Measurements from ENCODE around the gene ATG2B. TPM values are rescaled to one million over a fixed set of nuclear protein-coding genes. Genes with fewer than 3 reads are reported as not detected.

Gene ATG2B
- total RNA-seq, 1 donor from 2014 or later = 25.6 TPM

DNA sequence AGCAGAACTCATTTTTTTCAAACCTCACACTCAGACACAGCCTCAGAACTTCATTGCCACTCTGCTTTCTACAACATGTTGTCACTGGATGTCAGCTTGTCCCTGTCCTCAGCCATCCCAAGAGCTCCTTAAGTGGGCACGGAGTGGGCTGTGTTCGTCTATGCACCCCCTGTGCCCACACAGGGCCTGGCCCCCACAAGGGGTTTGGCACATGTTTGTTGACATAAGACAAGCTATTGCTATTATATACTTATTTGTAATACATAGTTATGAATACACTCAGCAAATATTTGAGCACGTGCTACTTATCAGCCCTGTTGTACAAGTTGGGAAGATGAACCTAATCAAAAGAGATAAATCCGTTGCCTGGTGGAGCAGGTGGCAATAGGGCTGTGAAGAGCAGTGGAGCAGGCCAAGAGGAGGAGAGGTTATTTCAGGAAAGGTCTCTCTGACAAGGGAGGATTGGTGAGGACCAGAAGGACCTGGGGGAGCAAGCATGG lies 111.4 kb downstream of the ATG2B start:
- Mint-ChIP-seq H3K4me1 (peaks cover 50% of the 10 kb centered on the region), H3K36me3 (no peaks in the 10 kb centered on the region), H3K4me3 (no peak overlapping the region), H3K27ac (peak overlapping the region; percentile 97), H3K9me3 (no peaks in the 10 kb centered on the region), H3K27me3 (ENCODE audit: low read depth) (no peaks in the 10 kb centered on the region)
- TF ChIP-seq, protein P1, sequence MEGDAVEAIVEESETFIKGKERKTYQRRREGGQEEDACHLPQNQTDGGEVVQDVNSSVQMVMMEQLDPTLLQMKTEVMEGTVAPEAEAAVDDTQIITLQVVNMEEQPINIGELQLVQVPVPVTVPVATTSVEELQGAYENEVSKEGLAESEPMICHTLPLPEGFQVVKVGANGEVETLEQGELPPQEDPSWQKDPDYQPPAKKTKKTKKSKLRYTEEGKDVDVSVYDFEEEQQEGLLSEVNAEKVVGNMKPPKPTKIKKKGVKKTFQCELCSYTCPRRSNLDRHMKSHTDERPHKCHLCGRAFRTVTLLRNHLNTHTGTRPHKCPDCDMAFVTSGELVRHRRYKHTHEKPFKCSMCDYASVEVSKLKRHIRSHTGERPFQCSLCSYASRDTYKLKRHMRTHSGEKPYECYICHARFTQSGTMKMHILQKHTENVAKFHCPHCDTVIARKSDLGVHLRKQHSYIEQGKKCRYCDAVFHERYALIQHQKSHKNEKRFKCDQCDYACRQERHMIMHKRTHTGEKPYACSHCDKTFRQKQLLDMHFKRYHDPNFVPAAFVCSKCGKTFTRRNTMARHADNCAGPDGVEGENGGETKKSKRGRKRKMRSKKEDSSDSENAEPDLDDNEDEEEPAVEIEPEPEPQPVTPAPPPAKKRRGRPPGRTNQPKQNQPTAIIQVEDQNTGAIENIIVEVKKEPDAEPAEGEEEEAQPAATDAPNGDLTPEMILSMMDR (IDR thresholded peaks at IDR 0.05; ENCODE audit: unreplicated experiment) = no peak
- no peak for DNase-seq (ENCODE audit: low spot score in 2 of 2, unreplicated experiment in 2 of 2)

DNA sequence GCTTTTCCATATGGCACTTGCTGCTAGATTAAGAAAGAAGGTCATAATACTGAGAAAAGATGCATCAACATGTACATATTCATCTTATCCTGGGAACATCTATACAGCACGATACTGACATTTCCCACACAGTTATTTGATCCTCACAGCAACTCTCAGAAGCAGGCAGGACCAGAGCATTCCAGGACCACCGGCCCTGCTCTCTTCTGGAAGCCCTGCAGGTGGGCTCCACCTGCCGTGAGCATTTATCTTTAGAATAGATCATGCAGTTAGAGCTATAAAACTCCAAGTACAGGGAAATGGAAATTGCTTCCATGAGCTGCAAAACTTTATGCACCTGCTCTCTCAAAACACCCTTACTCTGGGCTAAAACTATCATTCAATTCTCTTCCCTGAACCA lies 112.7 kb downstream of the ATG2B start:
- no peak overlapping the region for H3K4me3 Mint-ChIP-seq

DNA sequence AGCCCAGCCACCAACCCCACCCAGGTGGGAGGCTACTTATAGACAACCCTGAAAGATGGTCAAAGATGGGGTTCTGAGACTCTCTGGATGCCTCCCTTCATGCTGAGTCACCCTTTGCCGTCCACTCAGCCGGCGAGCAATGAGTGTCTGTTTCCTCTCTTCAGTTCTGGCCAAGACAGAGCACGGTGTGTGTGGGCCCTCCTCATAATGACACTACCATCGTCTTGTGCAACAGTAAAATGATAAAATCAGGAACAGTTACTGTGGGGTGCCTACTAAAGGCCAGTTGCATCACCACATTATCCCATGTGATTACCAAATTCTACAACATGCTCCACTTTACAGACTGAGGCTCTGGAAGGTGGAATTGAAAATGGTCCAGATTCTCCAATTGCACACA lies 114.1 kb downstream of the ATG2B start:
- Mint-ChIP-seq H3K27me3 (ENCODE audit: low read depth) (no peaks in the 10 kb centered on the region), H3K9me3 (peaks cover 6% of the 10 kb centered on the region), H3K27ac (no peak overlapping the region), H3K4me3 (no peak overlapping the region), H3K36me3 (peaks cover 13% of the 10 kb centered on the region), H3K4me1 (peaks cover 27% of the 10 kb centered on the region)
- TF ChIP-seq, protein P1 (IDR thresholded peaks at IDR 0.05; ENCODE audit: unreplicated experiment) = no peak
- DNase-seq (ENCODE audit: low spot score in 2 of 2, unreplicated experiment in 2 of 2) = no peak

More for the DNA sequence above, 112.7 kb downstream of the ATG2B start:
- Mint-ChIP-seq H3K4me1 (peaks cover 38% of the 10 kb centered on the region), H3K27me3 (ENCODE audit: low read depth) (no peaks in the 10 kb centered on the region), H3K27ac (peak overlapping the region; percentile 82), H3K36me3 (peaks cover 6% of the 10 kb centered on the region), H3K9me3 (peaks cover under 1% of the 10 kb centered on the region)
- TF ChIP-seq, protein P1 (IDR thresholded peaks at IDR 0.05; ENCODE audit: unreplicated experiment) = no peak
- no peak for DNase-seq (ENCODE audit: low spot score in 2 of 2, unreplicated experiment in 2 of 2)

DNA sequence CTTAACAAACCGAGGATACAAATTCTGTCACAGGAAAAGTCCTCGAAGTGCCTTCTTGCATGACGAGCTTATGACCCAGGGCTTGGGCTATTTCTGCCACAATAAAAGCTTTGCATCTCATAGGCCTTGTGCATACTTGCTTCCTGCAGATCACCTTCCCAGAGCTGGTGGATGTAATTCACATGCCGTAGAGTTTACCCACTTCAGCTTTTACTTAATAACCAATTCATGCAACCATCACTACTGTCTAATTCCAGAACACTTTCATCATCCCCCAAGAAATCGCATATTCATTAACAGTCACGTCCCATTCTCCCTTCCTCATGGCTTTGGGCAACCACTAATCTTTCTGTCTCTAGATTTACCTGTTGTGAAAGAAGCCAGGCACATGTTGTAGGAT lies 116.1 kb downstream of the ATG2B start:
- TF ChIP-seq, protein P1 (IDR thresholded peaks at IDR 0.05; ENCODE audit: unreplicated experiment) = no peak
- H3K36me3 Mint-ChIP-seq = peaks cover 21% of the 10 kb centered on the region
- H3K4me3 Mint-ChIP-seq = no peak overlapping the region
- DNase-seq (ENCODE audit: low spot score in 2 of 2, unreplicated experiment in 2 of 2) = no peak
- peaks cover 14% of the 10 kb centered on the region for H3K9me3 Mint-ChIP-seq
- H3K27ac Mint-ChIP-seq = no peak overlapping the region
- peaks cover 7% of the 10 kb centered on the region for H3K4me1 Mint-ChIP-seq
- H3K27me3 Mint-ChIP-seq (ENCODE audit: low read depth) = no peaks in the 10 kb centered on the region

DNA sequence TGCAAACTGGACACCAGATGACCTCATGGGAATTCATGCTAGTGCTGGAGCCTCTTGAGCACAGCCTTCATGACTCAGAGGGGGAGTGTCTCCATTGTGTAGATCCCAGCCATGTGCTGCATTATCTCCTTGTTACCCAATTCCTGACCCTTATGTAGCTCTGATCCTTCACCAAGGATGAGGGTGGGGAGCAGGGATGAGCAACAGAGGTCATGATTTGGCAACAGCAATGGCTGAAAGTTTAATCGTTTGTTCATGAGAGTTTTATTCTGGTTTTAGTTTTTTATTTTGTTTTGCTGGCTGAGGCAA lies 116.6 kb downstream of the ATG2B start:
- Mint-ChIP-seq H3K4me3 (no peak overlapping the region), H3K27ac (no peak overlapping the region), H3K36me3 (peaks cover 25% of the 10 kb centered on the region), H3K9me3 (peaks cover 17% of the 10 kb centered on the region), H3K27me3 (ENCODE audit: low read depth) (no peaks in the 10 kb centered on the region), H3K4me1 (peaks cover 4% of the 10 kb centered on the region)
- TF ChIP-seq, protein P1 (IDR thresholded peaks at IDR 0.05; ENCODE audit: unreplicated experiment) = no peak
- no peak for DNase-seq (ENCODE audit: low spot score in 2 of 2, unreplicated experiment in 2 of 2)

All from mesothelial cell of epicardium (in vitro differentiated cells).